H1 (cell line): ENCODE data around the gene GTPBP10. TPM values are rescaled to one million over a fixed set of nuclear protein-coding genes. Genes with fewer than 3 reads are reported as not detected.

ENCODE experiments used
- CTCF ChIA-PET: fragments of 300-600 bp; sonication (Branson Sonifier 250); formaldehyde crosslinking; loops from one replicate; lab custom pipeline; 2021; ENCODE audit not compliant: partially characterized antibody; lab: Charles Lee
- POLR2A ChIA-PET: fragments of 300-600 bp; sonication (Branson Sonifier 250); formaldehyde crosslinking; loops from one replicate; lab custom pipeline; 2021; ENCODE audit warnings: inconsistent platforms; ENCODE audit not compliant: partially characterized antibody; lab: Charles Lee
- DNase-seq, 2 experiments: peaks; one replicate each; pipeline versions ENCODE4 v3.0.0 to v3.0.0-alpha.2; 2010 to 2022; ENCODE audit warnings: low spot score in 2 of 2, low read depth in 1 of 2, mixed read lengths in 1 of 2
- FAIRE-seq: peaks from 2 replicates; lab custom pipeline; 2011; peaks lifted over from hg19 to GRCh38; lab: Jason Lieb, UNC
- H2AFZ ChIP-seq: 2 replicates; pipeline ENCODE4 v1.8.1; 2012; ENCODE audit warnings: low read length, inconsistent platforms
- H2AK5ac ChIP-seq: 2 replicates; pipeline ENCODE4 v1.6.1; 2013; ENCODE audit warnings: low read depth, low read length
- H2BK120ac ChIP-seq: replicated peaks from 2 replicates; pipeline ENCODE3; 2013; ENCODE audit warnings: low read depth, low read length, inconsistent platforms
- H2BK12ac ChIP-seq: 2 replicates; pipeline ENCODE4 v1.6.1; 2013; ENCODE audit warnings: low read depth, low read length
- H2BK15ac ChIP-seq: 2 replicates; pipeline ENCODE4 v1.6.1; 2013; ENCODE audit warnings: low read length
- H2BK20ac ChIP-seq: 2 replicates; pipeline ENCODE4 v1.6.1; 2013; ENCODE audit warnings: low read length
- H2BK5ac ChIP-seq: 2 replicates; pipeline ENCODE4 v1.6.1; 2013; ENCODE audit warnings: low read depth, low read length
- H3K14ac ChIP-seq: 2 replicates; pipeline ENCODE4 v1.6.1; 2013; ENCODE audit warnings: inconsistent platforms; ENCODE audit not compliant: insufficient read length
- H3K18ac ChIP-seq: 2 replicates; pipeline ENCODE4 v1.6.1; 2013; ENCODE audit warnings: low read length; ENCODE audit errors: extremely low read depth
- H3K23ac ChIP-seq: 2 replicates; pipeline ENCODE4 v1.6.1; 2013; ENCODE audit warnings: inconsistent platforms; ENCODE audit not compliant: insufficient read length
- H3K23me2 ChIP-seq: 2 replicates; pipeline ENCODE4 v1.6.1; 2013; ENCODE audit warnings: low read depth, low read length
- H3K27ac ChIP-seq: 2 replicates; pipeline ENCODE4 v1.6.1; 2011; ENCODE audit warnings: low read depth, low read length, inconsistent platforms
- H3K27me3 ChIP-seq, 4 experiments: replicated peaks in 1 of 4; 1 replicate in 1 of 4; 2 replicates in 3 of 4; pipeline versions ENCODE4 v1.6.1 to v1.8.1; 2011 to 2013; ENCODE audit warnings: low read length in 3 of 4, mild to moderate bottlenecking in 3 of 4, inconsistent platforms in 2 of 4, mixed read lengths in 2 of 4, moderate library complexity in 1 of 4; ENCODE audit not compliant: control insufficient read depth in 3 of 4, insufficient read depth in 3 of 4; ENCODE audit errors: extremely low read depth in 1 of 4
- H3K36me3 ChIP-seq, 4 experiments: 2 replicates each; pipeline versions ENCODE4 v1.6.1 to v1.8.1; 2011 to 2013; ENCODE audit warnings: mild to moderate bottlenecking in 4 of 4, low read length in 3 of 4, moderate library complexity in 2 of 4, control low read depth in 1 of 4, inconsistent platforms in 1 of 4; ENCODE audit not compliant: insufficient read depth in 4 of 4, control insufficient read depth in 2 of 4
- H3K4ac ChIP-seq: replicated peaks from 2 replicates; pipeline ENCODE3; 2013; ENCODE audit warnings: low read length, low read depth, mixed read lengths, inconsistent platforms; ENCODE audit not compliant: insufficient read length
- H3K4me1 ChIP-seq, 4 experiments: replicated peaks in 1 of 4; 1 replicate in 1 of 4; 2 replicates in 3 of 4; pipeline versions ENCODE4 v1.6.1 to v1.8.1; 2011 to 2013; ENCODE audit warnings: low read length in 3 of 4, inconsistent platforms in 2 of 4, mixed read lengths in 1 of 4; ENCODE audit not compliant: insufficient read depth in 4 of 4, control insufficient read depth in 3 of 4
- H3K4me2 ChIP-seq, 2 experiments: 2 replicates each; pipeline versions ENCODE4 v1.6.1 to v1.8.1; 2011 to 2013; ENCODE audit warnings: low read depth in 2 of 2, low read length in 2 of 2, control low read depth in 1 of 2, inconsistent platforms in 1 of 2, mild to moderate bottlenecking in 1 of 2; ENCODE audit not compliant: insufficient read depth in 1 of 2
- H3K4me3 ChIP-seq, 4 experiments: fragments of 200-600, 300-600 bp in 1 of 4; sonication (generic), shearing (Covaris generic), sonication (Bioruptor Twin) in 1 of 4; 2 replicates each; pipeline versions ENCODE4 v1.5.1 to v1.8.1; 2011 to 2016; ENCODE audit warnings: low read length in 4 of 4, low read depth in 3 of 4, control low read depth in 2 of 4, inconsistent platforms in 2 of 4, mild to moderate bottlenecking in 2 of 4, mixed read lengths in 1 of 4, moderate library complexity in 1 of 4; ENCODE audit not compliant: insufficient read depth in 2 of 4; ENCODE audit errors: extremely low read depth in 1 of 4
- H3K56ac ChIP-seq: replicated peaks from 2 replicates; pipeline ENCODE3; 2013; ENCODE audit warnings: low read depth, mild to moderate bottlenecking, mixed read lengths, low read length, inconsistent platforms; ENCODE audit not compliant: insufficient read length
- H3K79me1 ChIP-seq: 2 replicates; pipeline ENCODE4 v1.6.1; 2013; ENCODE audit warnings: low read depth, low read length, control low read depth
- H3K79me2 ChIP-seq, 2 experiments: 2 replicates each; pipeline versions ENCODE4 v1.6.1 to v1.8.1; 2012 to 2013; ENCODE audit warnings: low read length in 2 of 2, mild to moderate bottlenecking in 2 of 2, inconsistent platforms in 1 of 2; ENCODE audit not compliant: insufficient read depth in 2 of 2, control insufficient read depth in 1 of 2
- H3K9ac ChIP-seq, 4 experiments: replicated peaks in 1 of 4; 1 replicate in 1 of 4; 2 replicates in 3 of 4; pipeline versions ENCODE4 v1.6.1 to v1.8.1; 2011 to 2013; ENCODE audit warnings: low read depth in 3 of 4, low read length in 3 of 4, control low read depth in 2 of 4, mild to moderate bottlenecking in 2 of 4, moderate library complexity in 2 of 4, inconsistent platforms in 1 of 4; ENCODE audit errors: extremely low read depth in 1 of 4
- H3K9me3 ChIP-seq, 2 experiments: 2 replicates each; pipeline versions ENCODE4 v1.6.1 to v1.8.1; 2012 to 2013; ENCODE audit warnings: mild to moderate bottlenecking in 2 of 2, moderate library complexity in 2 of 2, control low read depth in 1 of 2, inconsistent platforms in 1 of 2, low read depth in 1 of 2, low read length in 1 of 2, mixed read lengths in 1 of 2; ENCODE audit not compliant: insufficient read depth in 2 of 2
- H4K20me1 ChIP-seq, 2 experiments: replicated peaks in 1 of 2; 2 replicates each; pipeline versions ENCODE3 to v1.8.1; 2011 to 2013; ENCODE audit warnings: inconsistent platforms in 2 of 2, low read length in 2 of 2, mild to moderate bottlenecking in 1 of 2; ENCODE audit not compliant: insufficient read depth in 2 of 2, control insufficient read depth in 1 of 2
- H4K5ac ChIP-seq: 2 replicates; pipeline ENCODE4 v1.6.1; 2013; ENCODE audit warnings: low read length, low read depth, mixed read lengths, inconsistent platforms; ENCODE audit not compliant: insufficient read length
- H4K8ac ChIP-seq: 2 replicates; pipeline ENCODE4 v1.8.0; 2013; ENCODE audit warnings: mild to moderate bottlenecking, moderate library complexity, low read length, inconsistent platforms; ENCODE audit not compliant: insufficient read depth; ENCODE audit errors: extremely low read depth
- H4K91ac ChIP-seq: replicated peaks from 2 replicates; pipeline ENCODE3; 2013; ENCODE audit warnings: low read length, mixed read lengths, inconsistent platforms; ENCODE audit not compliant: insufficient read length
- BRCA1 ChIP-seq: IDR thresholded peaks from 2 replicates; pipeline ENCODE4 v1.6.1; 2012; ENCODE audit warnings: low read depth, low read length, improper control_type of control experiment
- CBX5 ChIP-seq: fragments of 300-800, 300-1000 bp; sonication (generic); IDR thresholded peaks from 2 replicates; pipeline ENCODE4 v1.7.1; 2016; ENCODE audit warnings: antibody characterized with exemption, low read length, low read depth
- CEBPB ChIP-seq: IDR thresholded peaks from 2 replicates; pipeline ENCODE4 v1.6.1; 2012; ENCODE audit warnings: low read depth, low read length
- CHD2 ChIP-seq: IDR thresholded peaks from 2 replicates; pipeline ENCODE4 v1.6.1; 2012; ENCODE audit warnings: low read length, improper control_type of control experiment
- EZH2 ChIP-seq: fragments of 200-600 bp; sonication (generic); IDR thresholded peaks from 2 replicates; pipeline ENCODE4 v1.7.1; 2012; ENCODE audit warnings: low read depth, mild to moderate bottlenecking, moderate library complexity, low read length, inconsistent platforms; ENCODE audit not compliant: severe bottlenecking
- HDAC2 ChIP-seq, 2 experiments: fragments of 300-600 bp in 1 of 2; sonication (generic) in 1 of 2; IDR thresholded peaks; 2 replicates each; pipeline ENCODE4 v1.6.1; 2011 to 2012; ENCODE audit warnings: low read depth in 2 of 2, low read length in 2 of 2, mild to moderate bottlenecking in 2 of 2, moderate library complexity in 2 of 2, borderline replicate concordance in 1 of 2, inconsistent platforms in 1 of 2
- MAX ChIP-seq: IDR thresholded peaks from 2 replicates; pipeline ENCODE4 v1.6.1; 2012; ENCODE audit warnings: inconsistent platforms
- POU5F1 ChIP-seq: IDR thresholded peaks from 2 replicates; pipeline ENCODE4 v1.6.1; 2011; ENCODE audit warnings: low read depth, mild to moderate bottlenecking, low read length, moderate library complexity
- RBBP5 ChIP-seq: IDR thresholded peaks from 2 replicates; pipeline ENCODE4 v1.7.1; 2012; ENCODE audit warnings: low read depth, mild to moderate bottlenecking, inconsistent platforms, low read length, moderate library complexity, borderline replicate concordance
- RXRA ChIP-seq: IDR thresholded peaks from 2 replicates; pipeline ENCODE4 v1.6.1; 2011; ENCODE audit warnings: low read depth, mild to moderate bottlenecking, low read length, moderate library complexity; ENCODE audit not compliant: insufficient read depth
- SIX5 ChIP-seq: IDR thresholded peaks from 2 replicates; pipeline ENCODE4 v1.6.1; 2011; ENCODE audit warnings: mild to moderate bottlenecking, low read depth, low read length
- SP1 ChIP-seq: IDR thresholded peaks from 2 replicates; pipeline ENCODE4 v1.6.1; 2011; ENCODE audit warnings: low read depth, low read length
- SP4 ChIP-seq: IDR thresholded peaks from 2 replicates; pipeline ENCODE4 v1.6.1; 2012; ENCODE audit warnings: low read length, inconsistent platforms
- SRF ChIP-seq: IDR thresholded peaks from 2 replicates; pipeline ENCODE4 v1.6.1; 2011; ENCODE audit warnings: mild to moderate bottlenecking, low read depth, low read length, moderate library complexity
- TEAD4 ChIP-seq: IDR thresholded peaks from 2 replicates; pipeline ENCODE4 v1.6.1; 2012; ENCODE audit warnings: low read depth, low read length, inconsistent platforms, mixed read lengths
- WGBS, 2 experiments: shearing (Covaris generic) in 1 of 2; methylation state at CpG; one replicate each; pipeline versions ENCODE4 v1.1.6 to v1.1.7; 2013 to 2015; ENCODE audit warnings: low lambda C conversion rate in 2 of 2, mixed read lengths in 2 of 2, inconsistent platforms in 1 of 2, low coverage in 1 of 2, missing lambda C conversion rate in 1 of 2; ENCODE audit not compliant: insufficient replicate concordance in 2 of 2, insufficient coverage in 1 of 2, insufficient read length in 1 of 2; ENCODE audit errors: extremely low coverage in 1 of 2, missing lambda C conversion rate in 1 of 2; 5-methylcytosine and 5-hydroxymethylcytosine counted together
- polyA plus RNA-seq, 7 experiments: library from polyadenylated mRNA; depleted of rRNA in 3 of 7; stranded (reverse) in 5 of 7; unstranded in 2 of 7; fragments of >200 nt in 5 of 7; fragments of 200-250 nt in 2 of 7; gene quantifications; 1 replicate in 5 of 7; 2 replicates in 1 of 7; 4 replicates in 1 of 7; pipeline versions ENCODE4 v1.2.1 to v1.2.3, GENCODE V29; 2011 to 2013; ENCODE audit warnings: missing spikeins in 2 of 7, mixed read lengths in 2 of 7
- total RNA-seq: library from RNA; stranded (reverse); fragmentation: NEBNext Ultra II Directional; extraction: Animal tissue kit (Norgen Biotek cat#: 25700); gene quantifications from 2 replicates; pipeline ENCODE4 v1.2.1, GENCODE V29; 2021

GTPBP10 gene
- total and polyA plus RNA-seq, 2 of the 8 experiments (the other 6 are each of a cell fraction or from before 2014, with no cell fraction given): 4.4 to 21.2 TPM

- no peak overlapping the region for H3K14ac ChIP-seq
- no peak overlapping the region for H2BK15ac ChIP-seq
- H4K8ac ChIP-seq: no peak overlapping the region
- H3K27me3 ChIP-seq: no peaks in the 10 kb centered on the region
- no peak overlapping the region for H4K91ac ChIP-seq
- no peaks in the 10 kb centered on the region; a peak in 1 of 4 replicates for H3K9me3 ChIP-seq
- WGBS, 2 experiments: 90% methylated on average over 3 of the region's 3 CpGs; no CpG with 5 or more reads in 1 of the 2 experiments
- POLR2A ChIA-PET: no interaction called here
- H3K27ac ChIP-seq: no peak overlapping the region
- H3K23ac ChIP-seq: no peak overlapping the region
- H3K79me2 ChIP-seq: peaks cover 0 to 17% of the 10 kb centered on the region in 2 experiments; a peak in 2 of 4 replicates
- no peak overlapping the region for H2BK5ac ChIP-seq
- no peak overlapping the region for H2BK20ac ChIP-seq
- no peak overlapping the region for H2BK120ac ChIP-seq
- no peak overlapping the region for H3K18ac ChIP-seq
- H3K4me2 ChIP-seq: no peak overlapping the region
- no peak overlapping the region for H4K5ac ChIP-seq
- H4K20me1 ChIP-seq: peaks cover 5 to 7% of the 10 kb centered on the region in 2 experiments
- peaks cover 4 to 40% (median 21%) of the 10 kb centered on the region in 4 experiments; a peak in 7 of 8 replicates for H3K36me3 ChIP-seq
- H3K4me3 ChIP-seq: no peak overlapping the region
- DNase-seq (no peak), FAIRE-seq (no peak)
- no peak overlapping the region for H2AFZ ChIP-seq
- no peak overlapping the region for H3K4ac ChIP-seq
- H3K23me2 ChIP-seq: no peaks in the 10 kb centered on the region
- no peaks in the 10 kb centered on the region for H3K4me1 ChIP-seq
- no peak overlapping the region for H3K9ac ChIP-seq
- TF ChIP-seq RBBP5: no peak
- no peak for TF ChIP-seq POU5F1
- no peak for TF ChIP-seq HDAC2 (IDR thresholded peaks at IDR 0.05; ENCODE audit: borderline replicate concordance in 1 of 2, low read depth in 2 of 2, low read length in 2 of 2)
- no peak for TF ChIP-seq CBX5
- TF ChIP-seq RXRA: no peak
- no peak for TF ChIP-seq SP1
- no peak for TF ChIP-seq CEBPB
- TF ChIP-seq TEAD4: no peak
- TF ChIP-seq BRCA1: no peak
- no peak for TF ChIP-seq SRF
- TF ChIP-seq SP4: no peak
- TF ChIP-seq MAX: no peak
- no peak for TF ChIP-seq CHD2
- no peak for TF ChIP-seq EZH2
- TF ChIP-seq SIX5: no peak
- no peak overlapping the region for H3K56ac ChIP-seq
- CTCF ChIA-PET: interaction anchor here (0.9 to 3.4 kb wide), 4 partner anchors 10 to 97 kb away, joined by 3 to 14 read pairs (median 10); no protein-coding TSS in a partner anchor
- no peak overlapping the region for H2BK12ac ChIP-seq
- peaks cover 2% of the 10 kb centered on the region; the same call in 1 of the 2 replicates for H3K79me1 ChIP-seq
- no peak overlapping the region for H2AK5ac ChIP-seq
Observed at GRCh38 chr7:90409667-90410066, 63.2 kb downstream of the GTPBP10 start.
